GM18520 (cell line): Measurements from ENCODE around the gene PGC.

Source experiments
- ATAC-seq: cut with Tn5 transposase; IDR thresholded peaks from one replicate; pipeline ENCODE4 v1.9.1; 2021; ENCODE audit not compliant: unreplicated experiment

The PGC gene

GRCh38 chr6:41732149-41732548, 15.0 kb downstream of the PGC start:
- no peak for ATAC-seq

GRCh38 chr6:41731561-41732086, 15.6 kb downstream of the PGC start:
- no peak for ATAC-seq

DNA sequence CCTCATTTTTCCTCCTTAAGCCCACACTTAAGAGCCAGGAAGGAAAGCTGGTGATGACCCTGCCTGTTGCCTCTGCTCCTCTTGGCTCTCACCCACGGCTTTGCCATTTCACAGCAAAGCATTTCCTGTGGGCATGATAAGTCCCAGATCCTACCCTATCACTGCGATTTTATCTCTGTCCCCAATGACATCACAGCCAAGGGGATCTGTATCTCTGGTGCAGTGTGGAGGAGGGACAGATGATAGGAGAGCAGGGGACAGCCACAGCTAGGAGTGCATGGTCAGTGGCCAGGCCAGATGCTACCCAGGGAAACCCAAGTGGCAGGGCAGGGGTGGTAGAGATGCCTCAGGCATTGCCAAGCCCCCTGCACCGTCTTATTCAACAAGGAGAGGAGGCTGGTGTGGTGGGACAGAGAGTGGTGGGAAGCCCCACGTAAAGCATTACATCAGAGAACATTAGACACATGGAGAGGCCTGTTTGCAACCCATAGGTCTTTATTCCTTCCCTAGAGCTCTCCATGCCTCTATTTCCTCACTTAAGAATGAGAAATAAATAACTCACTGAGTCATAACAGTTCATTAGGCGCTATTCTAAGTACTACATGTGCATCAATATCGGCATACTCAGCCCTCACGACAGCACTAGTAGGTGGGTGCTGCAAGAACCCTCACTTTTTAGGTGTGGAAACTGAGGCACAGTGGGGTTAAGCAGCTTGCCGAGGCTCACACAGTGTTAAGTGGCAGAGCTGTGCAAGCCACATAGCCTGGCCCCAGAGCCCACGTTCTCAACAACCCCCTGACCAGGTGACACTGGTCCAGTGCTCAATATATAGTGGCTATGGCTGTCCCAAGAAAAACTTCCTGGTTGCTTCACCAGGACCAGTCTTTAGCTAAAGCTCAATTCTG, 16.4 kb downstream of the PGC start:
- no peak for ATAC-seq

GRCh38 chr6:41729624-41730023, 17.6 kb downstream of the PGC start:
- no peak for ATAC-seq

DNA sequence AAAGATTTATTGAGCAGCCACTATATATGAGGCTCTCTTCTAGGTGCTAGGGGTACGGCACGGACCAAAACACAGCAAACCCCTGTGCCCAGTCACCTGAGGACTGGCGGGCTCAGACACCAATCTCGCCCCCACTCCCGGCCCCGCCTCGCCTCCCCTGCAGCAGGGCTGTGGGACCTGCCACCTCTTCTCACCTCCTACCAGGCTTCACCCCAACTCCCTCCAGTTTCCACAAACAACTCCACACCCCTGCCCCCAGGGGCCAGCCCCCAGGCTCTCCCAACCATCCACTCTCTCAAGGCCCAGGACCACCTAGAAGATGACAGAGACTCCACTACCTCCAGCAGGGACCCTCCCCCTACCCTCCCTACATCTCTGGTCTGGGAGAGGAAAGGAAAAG, 18.2 kb downstream of the PGC start:
- no peak for ATAC-seq

- ATAC-seq: no peak
These were observed 18.9 kb downstream of the PGC start for GRCh38 chr6:41728073-41728936.

DNA sequence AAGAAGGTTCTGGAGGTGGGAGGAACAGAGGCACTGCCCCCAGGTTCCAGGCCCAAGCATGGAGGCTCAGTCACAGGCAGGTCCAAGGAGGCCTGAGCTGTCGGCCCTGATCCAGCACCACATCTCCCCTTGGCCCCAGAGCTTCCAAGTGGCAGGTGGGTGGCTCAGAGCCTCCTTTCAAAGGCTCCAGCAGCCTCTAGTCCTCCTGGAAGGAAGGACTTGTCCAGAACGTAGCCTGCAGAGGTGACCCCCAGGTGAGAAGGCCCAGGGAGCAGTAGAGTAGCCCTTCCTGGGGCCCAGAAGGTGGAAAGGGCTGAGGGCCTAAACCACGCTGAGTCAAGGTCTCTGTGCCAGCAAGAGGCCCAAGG, 19.5 kb downstream of the PGC start:
- no peak for ATAC-seq

DNA sequence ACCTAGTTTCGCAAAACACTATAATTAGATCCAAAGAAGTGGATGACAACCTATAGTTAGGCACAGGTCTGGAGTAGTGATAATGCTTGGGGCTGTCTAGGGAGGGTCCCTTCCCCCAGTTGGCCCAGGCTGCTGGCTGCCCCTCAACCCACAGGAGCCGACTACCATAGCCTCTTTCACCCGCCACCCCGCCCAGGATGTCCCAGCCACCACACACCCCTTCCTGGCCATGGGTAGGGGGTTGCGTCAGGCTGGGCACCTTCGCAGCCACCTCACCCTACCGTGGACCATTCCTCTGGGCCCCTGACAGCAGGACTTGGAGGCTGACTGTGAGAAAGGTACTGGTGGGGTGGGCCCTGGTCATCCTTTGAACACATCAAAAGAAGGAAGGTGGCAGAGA, 20.3 kb downstream of the PGC start:
- no peak for ATAC-seq

DNA sequence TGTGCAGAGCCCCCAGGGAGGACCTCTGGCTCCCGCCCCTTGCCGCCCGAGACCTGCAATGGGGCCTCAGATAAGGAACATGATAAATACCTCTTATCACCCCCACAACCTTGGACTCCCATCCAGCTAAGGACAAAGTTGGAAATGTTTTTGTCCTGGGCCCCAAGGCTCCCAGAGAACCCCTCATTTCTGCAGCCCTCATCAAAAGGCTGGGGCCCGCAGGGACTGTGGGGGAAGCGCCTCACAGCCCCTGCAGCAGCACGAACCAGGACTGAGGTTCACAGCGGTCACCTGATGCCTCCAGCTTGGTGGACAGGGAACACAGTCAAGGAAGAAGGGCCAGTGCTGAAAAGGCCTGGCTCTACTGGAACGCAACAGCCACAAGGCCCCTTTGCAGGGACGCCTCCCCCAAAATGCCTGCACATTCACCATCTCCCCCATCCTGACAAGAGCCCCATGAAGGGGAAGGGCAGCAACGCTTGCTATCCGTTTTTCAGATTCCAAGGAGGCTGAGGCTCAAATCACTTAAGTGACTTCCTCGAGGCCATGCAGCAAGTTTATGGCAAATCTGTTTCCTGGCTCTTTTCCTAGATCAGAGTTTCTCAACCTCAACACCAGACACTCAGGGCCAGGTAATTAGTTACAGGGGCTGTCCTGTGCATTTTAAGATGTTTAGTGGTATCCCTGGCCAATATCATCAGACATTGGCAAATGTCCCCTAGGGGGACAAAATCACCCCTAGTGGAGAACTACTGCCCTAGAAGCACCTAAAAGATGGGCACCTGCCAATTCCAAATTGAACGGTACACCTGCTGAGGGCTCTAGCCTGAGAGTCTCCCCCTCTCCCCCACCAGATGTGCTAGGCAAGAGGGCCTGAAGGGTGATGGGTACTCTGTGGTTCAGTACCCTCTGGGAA, 22.4 kb downstream of the PGC start:
- ATAC-seq: no peak

DNA sequence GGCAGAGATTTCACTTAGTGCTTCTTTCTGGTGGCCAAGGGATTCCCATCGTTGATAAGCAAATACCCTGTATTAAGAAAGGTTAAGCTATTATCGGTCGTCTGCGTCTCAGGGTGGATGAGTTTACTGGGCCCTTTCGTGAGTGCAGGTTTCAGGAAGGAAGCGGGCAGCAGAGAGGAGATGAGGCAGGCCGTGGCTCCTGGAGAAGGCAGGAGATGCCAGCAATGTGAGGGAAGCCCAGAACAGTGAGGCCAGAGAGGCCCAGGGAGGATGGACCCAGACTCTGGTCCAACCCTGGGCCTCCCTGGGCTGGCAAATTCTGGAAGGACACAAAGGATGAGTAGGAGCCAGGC, 23.0 kb downstream of the PGC start:
- no peak for ATAC-seq

DNA sequence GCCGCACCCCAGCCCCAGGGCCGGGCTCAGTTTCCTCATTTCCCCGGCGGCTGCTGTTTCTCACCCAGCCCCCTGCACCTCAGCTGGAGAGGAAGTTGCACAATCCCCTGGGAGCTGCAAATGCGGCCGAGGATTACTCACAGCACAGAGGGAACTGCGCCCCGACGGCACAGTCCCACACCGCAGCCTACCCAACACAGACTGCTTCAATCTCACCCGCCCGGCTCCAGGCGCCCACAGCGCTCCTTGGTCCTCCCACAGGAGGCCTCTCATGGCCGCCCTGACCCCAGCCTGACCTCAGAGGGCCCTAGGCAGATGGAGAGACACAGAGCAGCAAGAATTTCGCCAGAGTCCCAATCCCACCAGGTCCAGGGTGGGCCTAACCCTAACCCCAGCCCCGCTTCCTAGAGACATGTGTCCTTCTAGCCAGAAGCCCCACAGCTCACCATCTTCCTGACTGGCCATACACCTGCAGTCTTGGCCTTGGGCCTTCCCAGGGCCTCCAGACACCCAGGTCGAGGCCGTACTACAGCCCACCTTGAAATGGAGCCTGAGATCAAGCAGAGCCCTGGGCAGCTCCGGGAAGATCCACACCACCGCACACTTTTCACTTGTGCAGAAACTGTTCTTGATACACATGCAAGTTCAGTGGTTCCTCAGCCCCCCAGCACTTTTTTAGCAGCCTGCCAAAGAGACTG, 23.5 kb downstream of the PGC start:
- peak; percentile 39 for ATAC-seq

DNA sequence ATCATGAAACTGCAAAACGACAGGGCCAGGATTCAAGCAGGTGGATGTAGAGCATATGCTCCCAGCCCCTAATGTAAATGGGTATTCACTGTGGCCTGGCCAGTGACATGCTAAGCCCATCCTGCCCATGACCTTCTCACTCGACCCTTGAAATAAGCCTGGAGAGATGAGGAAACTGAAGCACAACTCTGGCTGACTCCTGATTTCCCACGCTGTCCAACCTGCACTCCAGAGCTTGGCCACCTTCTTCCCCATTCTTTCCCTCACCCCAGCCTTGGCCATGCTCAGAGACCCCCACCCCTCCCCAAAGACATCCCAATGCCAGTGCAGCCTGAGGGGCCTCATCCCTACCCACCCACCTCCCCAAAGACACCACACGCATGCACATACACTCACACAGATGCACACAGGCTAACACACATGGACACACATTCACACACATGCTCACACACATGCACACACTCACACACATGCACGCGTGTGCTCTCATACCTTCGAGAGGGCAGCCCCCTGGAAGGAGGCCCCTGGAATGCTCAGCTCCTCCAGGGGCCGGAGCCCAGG, 24.1 kb downstream of the PGC start:
- no peak for ATAC-seq

DNA sequence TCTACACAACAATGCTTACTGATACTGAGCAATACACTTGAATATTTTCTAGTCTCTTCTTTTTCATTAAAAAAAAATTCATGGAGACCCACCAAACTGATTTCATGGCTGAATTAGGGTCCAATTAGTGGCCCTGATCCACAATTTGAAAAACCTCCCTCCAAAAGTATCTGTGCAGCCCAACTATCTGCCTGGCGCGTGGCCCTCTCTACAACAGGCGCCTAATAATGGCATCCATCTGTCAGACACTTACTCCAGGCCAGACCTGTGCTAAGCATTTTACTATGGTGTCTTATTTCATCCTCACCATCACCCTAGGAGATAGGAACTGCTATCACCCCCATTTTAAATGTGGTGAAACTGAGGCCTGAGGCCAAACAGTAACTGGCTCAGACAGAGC, 25.8 kb downstream of the PGC start:
- ATAC-seq: no peak

GRCh38 chr6:41720783-41721182, 26.4 kb downstream of the PGC start:
- no peak for ATAC-seq

DNA sequence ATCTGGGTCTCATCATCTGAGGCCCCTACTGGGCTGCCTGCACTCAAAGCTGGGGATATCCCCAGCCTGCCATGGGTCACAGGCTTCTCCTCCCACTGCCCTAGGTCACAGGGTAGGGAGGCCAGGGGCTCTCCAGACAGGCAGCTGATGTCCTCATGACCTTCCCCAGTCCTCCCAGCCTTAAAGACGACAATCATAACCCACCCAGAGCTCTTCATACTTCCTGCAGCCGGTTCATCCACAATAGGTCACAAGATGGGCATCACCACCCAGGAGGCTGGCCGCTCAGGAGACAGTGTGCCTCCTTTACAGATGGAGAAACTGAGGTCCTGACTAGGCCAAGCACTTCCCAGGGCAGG, 27.0 kb downstream of the PGC start:
- ATAC-seq: peak; percentile 24

DNA sequence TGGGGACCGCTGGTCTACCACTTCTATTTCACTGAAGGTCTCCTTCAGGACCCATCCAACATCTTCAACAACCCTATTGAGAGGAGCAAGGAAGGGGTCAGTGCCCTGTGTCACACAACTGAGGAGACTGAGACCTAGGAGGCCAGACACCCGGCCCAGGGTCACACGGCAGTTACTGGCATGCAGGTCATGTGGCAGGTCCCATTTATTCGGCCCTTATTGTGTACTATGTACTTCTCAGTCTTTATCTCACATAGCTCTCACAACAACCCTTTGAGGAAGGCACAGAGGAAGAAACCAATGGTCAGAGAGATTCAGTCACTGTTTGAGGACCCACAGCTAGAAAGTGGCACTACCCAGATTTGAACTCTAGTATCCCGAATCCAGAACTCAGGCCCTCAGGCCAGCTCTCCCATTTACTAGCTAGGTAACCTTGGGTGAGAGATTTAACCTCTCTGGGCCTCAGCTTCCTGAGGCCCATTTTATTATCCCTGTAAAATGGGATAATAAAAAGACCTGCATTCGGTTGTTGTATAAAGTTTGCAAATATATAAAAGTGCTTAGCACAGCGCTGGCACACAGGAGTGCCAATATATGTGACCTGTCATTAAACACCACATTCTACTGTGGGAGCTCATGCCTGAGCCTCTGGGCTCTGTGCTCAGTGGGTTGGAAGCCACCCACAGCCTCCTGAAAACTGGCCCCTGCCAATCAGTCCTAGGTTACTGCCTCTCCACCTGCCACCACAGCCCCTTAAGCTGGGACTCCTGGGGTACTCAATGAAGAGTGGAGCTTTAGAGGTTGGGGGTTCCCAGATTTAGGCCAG, 27.5 kb downstream of the PGC start:
- no peak for ATAC-seq

- ATAC-seq: no peak
These were observed 28.4 kb downstream of the PGC start for GRCh38 chr6:41718828-41719227.

DNA sequence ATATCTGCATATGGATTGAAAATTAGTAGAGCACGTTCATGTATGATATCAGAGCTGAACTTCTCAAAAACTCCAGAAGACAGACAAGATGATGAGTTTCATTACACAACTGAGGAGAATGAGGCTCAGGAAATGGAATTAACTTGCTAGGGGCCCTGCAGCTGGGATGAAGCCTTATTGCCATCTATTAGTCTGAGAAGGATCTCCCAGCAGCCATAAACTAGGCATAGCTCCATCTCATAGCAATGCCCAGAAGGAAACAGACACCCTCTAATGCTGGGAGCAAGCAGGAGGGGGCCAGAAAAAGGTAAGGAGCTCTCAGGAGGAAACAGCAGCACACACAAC, 29.8 kb downstream of the PGC start:
- ATAC-seq: no peak
